Neural crest cell (in vitro differentiated cells): Measurements from ENCODE around the gene ALG1. TPM values are rescaled to one million over a fixed set of nuclear protein-coding genes. Genes with fewer than 3 reads are reported as not detected.

Source experiments
- DNase-seq: peaks from one replicate; pipeline ENCODE4 v3.0.0; 2021; ENCODE audit warnings: low read depth, mixed read lengths, low spot score
- H3K27ac Mint-ChIP-seq: one replicate; pipeline ENCODE4 v1.8.0; 2021; ENCODE audit warnings: mild to moderate bottlenecking, mixed read lengths; ENCODE audit not compliant: unreplicated experiment
- H3K27me3 Mint-ChIP-seq: 2 replicates; pipeline ENCODE4 v1.8.0; 2021; ENCODE audit warnings: low read depth, mild to moderate bottlenecking, mixed read lengths
- H3K36me3 Mint-ChIP-seq: 2 replicates; pipeline ENCODE4 v1.8.0; 2021; ENCODE audit warnings: low read depth, mild to moderate bottlenecking, mixed read lengths
- H3K4me1 Mint-ChIP-seq: 2 replicates; pipeline ENCODE4 v1.8.0; 2021; ENCODE audit warnings: mixed read lengths
- H3K4me3 Mint-ChIP-seq: one replicate; pipeline ENCODE4 v1.8.0; 2021; ENCODE audit warnings: mild to moderate bottlenecking, mixed read lengths
- H3K9me3 Mint-ChIP-seq: 2 replicates; pipeline ENCODE4 v1.8.0; 2021; ENCODE audit warnings: mixed read lengths
- CTCF ChIP-seq: fragments of 200-600 bp; sonication (generic); conservative IDR thresholded peaks from 2 replicates; pipeline ENCODE4 v1.5.0; 2021; ENCODE audit warnings: antibody characterized with exemption, mild to moderate bottlenecking
- total RNA-seq: library from RNA; stranded (reverse); gene quantifications from 2 replicates; pipeline ENCODE4 v1.2.1, GENCODE V29; 2021

Gene ALG1
- total RNA-seq, 1 donor from 2014 or later, result 23.2 TPM

- DNase-seq, result no peak
- H3K36me3 Mint-ChIP-seq, result no peaks in the 10 kb centered on the region
- H3K27ac Mint-ChIP-seq, result peak overlapping the region; percentile 19
- H3K4me1 Mint-ChIP-seq, result peaks cover 28% of the 10 kb centered on the region
- H3K4me3 Mint-ChIP-seq, result peak overlapping the region; percentile 81
- H3K9me3 Mint-ChIP-seq, result no peaks in the 10 kb centered on the region
- H3K27me3 Mint-ChIP-seq, result peaks cover 8% of the 10 kb centered on the region
- TF ChIP-seq CTCF, result no peak
These were observed 38.9 kb upstream of the ALG1 start for GRCh38 chr16:5032748-5033167.

GRCh38 chr16:5033256-5034166, 38.1 kb upstream of the ALG1 start, which contains the start of gene NAGPA:
NAGPA (minus strand) TSS chr16:5033935; CDS start chr16:5033914, 21 bp downstream.
- H3K36me3 Mint-ChIP-seq, result no peaks in the 10 kb centered on the region
- H3K27me3 Mint-ChIP-seq, result peaks cover 10% of the 10 kb centered on the region
- H3K27ac Mint-ChIP-seq, result peak within 1 kb of the TSS; percentile 93
- H3K4me3 Mint-ChIP-seq, result peak within 1 kb of the TSS; percentile 91
- no peak for TF ChIP-seq CTCF
- H3K9me3 Mint-ChIP-seq, result no peaks in the 10 kb centered on the region
- H3K4me1 Mint-ChIP-seq, result peaks cover 28% of the 10 kb centered on the region
- DNase-seq, result peak; percentile 76

- Mint-ChIP-seq H3K27me3 (peaks cover 10% of the 10 kb centered on the region), H3K27ac (peak overlapping the region; percentile 93), H3K9me3 (no peaks in the 10 kb centered on the region), H3K36me3 (no peaks in the 10 kb centered on the region), H3K4me1 (peaks cover 28% of the 10 kb centered on the region), H3K4me3 (peak overlapping the region; percentile 91)
- DNase-seq, result no peak
- no peak for TF ChIP-seq CTCF
These were observed 37.5 kb upstream of the ALG1 start for GRCh38 chr16:5034167-5034523.

- peaks cover 28% of the 10 kb centered on the region for H3K4me1 Mint-ChIP-seq
- no peak for TF ChIP-seq CTCF
- H3K27ac Mint-ChIP-seq, result no peak overlapping the region
- H3K27me3 Mint-ChIP-seq, result peaks cover 23% of the 10 kb centered on the region
- H3K4me3 Mint-ChIP-seq, result peak overlapping the region; percentile 36
- H3K9me3 Mint-ChIP-seq, result no peaks in the 10 kb centered on the region
- H3K36me3 Mint-ChIP-seq, result no peaks in the 10 kb centered on the region
- DNase-seq, result no peak
These were observed 35.8 kb upstream of the ALG1 start for GRCh38 chr16:5035909-5036227.

GRCh38 chr16:5036228-5037156, 35.2 kb upstream of the ALG1 start:
- no peak for DNase-seq
- H3K27me3 Mint-ChIP-seq, result peaks cover 30% of the 10 kb centered on the region
- H3K27ac Mint-ChIP-seq, result no peak overlapping the region
- no peaks in the 10 kb centered on the region for H3K9me3 Mint-ChIP-seq
- no peak for TF ChIP-seq CTCF
- H3K4me1 Mint-ChIP-seq, result peaks cover 28% of the 10 kb centered on the region
- peak overlapping the region; percentile 36 for H3K4me3 Mint-ChIP-seq
- no peaks in the 10 kb centered on the region for H3K36me3 Mint-ChIP-seq
